Measurements from ENCODE around the gene MEIOSIN. TPM values are rescaled to one million over a fixed set of nuclear protein-coding genes. Genes with fewer than 3 reads are reported as not detected.

The MEIOSIN gene
- total and polyA plus RNA-seq, 9 of the 15 experiments (the other 6 are each of a cell fraction or from before 2014, with no cell fraction given) = 0.06 to 2.0 (median 0.76) TPM

- TF ChIP-seq FIP1L1 (IDR thresholded peaks at IDR 0.05; ENCODE audit: low read depth, low read length, poor library complexity, severe bottlenecking) = peak; percentile 16
- TF ChIP-seq NFIC (IDR thresholded peaks at IDR 0.05) = peak; percentile 47
- TF ChIP-seq BCL6 (CRISPR knock-in tag; IDR thresholded peaks at IDR 0.05) = no peak
- no peak for TF ChIP-seq E2F1 (CRISPR knock-in tag; IDR thresholded peaks at IDR 0.05)
- TF ChIP-seq REST (IDR thresholded peaks at IDR 0.05; ENCODE audit: borderline replicate concordance) = no peak
- TF ChIP-seq REST (CRISPR knock-in tag; IDR thresholded peaks at IDR 0.05; ENCODE audit: low read depth) = no peak
- TF ChIP-seq ZNF280A (IDR thresholded peaks at IDR 0.05; ENCODE audit: low read depth, partially characterized antibody) = no peak
- TF ChIP-seq NR2C2 (CRISPR knock-in tag; IDR thresholded peaks at IDR 0.05) = no peak
- TF ChIP-seq NR2C2 (tag; IDR thresholded peaks at IDR 0.05) = no peak
- TF ChIP-seq POLR2G (IDR thresholded peaks at IDR 0.05; ENCODE audit: low read depth, low read length) = peak; percentile 58; the same call in 1 of the 2 replicates
- no peak for TF ChIP-seq RFX1 (IDR thresholded peaks at IDR 0.05)
- TF ChIP-seq E2F6 (IDR thresholded peaks at IDR 0.05; ENCODE audit: borderline replicate concordance in 1 of 2, extremely low read depth in 1 of 2, insufficient read depth in 1 of 2, insufficient read length in 1 of 2, low read depth in 1 of 2, low read length in 1 of 2, poor library complexity in 1 of 2, severe bottlenecking in 1 of 2) = no peak
- no peak for TF ChIP-seq MTA3 (IDR thresholded peaks at IDR 0.05; ENCODE audit: borderline replicate concordance)
- TF ChIP-seq ZNF561 (CRISPR knock-in tag; conservative IDR thresholded peaks at IDR 0.05) = no peak
Measured at GRCh38 chr19:45765702-45766295, 32.6 kb downstream of the MEIOSIN start (continued).
